ENCODE results near the gene CHMP2B. TPM values are rescaled to one million over a fixed set of nuclear protein-coding genes. Genes with fewer than 3 reads are reported as not detected.

The CHMP2B gene
- total RNA-seq, 2 donors from 2014 or later: 29.2 to 36.4 TPM

DNA sequence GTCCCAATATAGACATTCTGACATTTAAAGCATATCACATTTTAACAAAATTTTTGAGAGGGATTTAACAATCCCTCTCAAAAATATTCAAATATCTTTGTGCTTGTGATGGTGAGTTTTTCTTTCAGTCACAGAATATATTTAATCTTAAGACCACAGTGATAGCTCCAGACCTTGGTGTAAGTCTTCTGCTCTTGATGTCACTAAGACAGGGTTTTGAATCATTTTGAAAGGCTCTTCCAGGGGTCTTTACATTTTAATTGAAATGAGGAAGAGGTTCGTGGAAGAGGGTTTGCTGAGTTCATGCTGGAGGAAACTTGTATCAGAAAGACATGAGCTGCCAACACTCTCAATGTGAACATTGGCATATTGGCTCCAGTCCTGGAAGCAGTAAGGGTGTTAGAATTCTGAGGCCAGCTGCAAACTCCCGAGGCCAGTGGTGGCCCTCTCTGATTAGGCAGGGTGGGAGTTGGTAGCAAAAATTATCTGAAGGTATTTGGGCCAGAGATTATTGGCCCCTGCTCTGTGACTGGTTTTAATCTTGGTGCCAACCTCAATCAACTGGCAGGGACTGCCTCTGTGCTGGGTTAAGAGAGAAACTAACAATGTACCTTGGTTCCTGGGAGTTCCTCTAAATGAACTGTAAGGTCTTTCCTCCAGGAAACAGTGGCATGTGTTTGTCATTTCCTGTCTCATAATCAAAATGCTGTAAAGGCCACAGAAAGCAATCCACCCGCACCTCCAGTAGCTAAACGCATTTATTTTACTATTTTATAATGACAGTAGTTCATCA is 44.0 kb downstream of the CHMP2B start:
- Histone ChIP-seq H3K9me3 (no peaks in the 10 kb centered on the region), H3K4me3 (no peak overlapping the region)
- no peak for ATAC-seq (ENCODE audit: insufficient number of reproducible peaks, low FRiP score, low read depth)

DNA sequence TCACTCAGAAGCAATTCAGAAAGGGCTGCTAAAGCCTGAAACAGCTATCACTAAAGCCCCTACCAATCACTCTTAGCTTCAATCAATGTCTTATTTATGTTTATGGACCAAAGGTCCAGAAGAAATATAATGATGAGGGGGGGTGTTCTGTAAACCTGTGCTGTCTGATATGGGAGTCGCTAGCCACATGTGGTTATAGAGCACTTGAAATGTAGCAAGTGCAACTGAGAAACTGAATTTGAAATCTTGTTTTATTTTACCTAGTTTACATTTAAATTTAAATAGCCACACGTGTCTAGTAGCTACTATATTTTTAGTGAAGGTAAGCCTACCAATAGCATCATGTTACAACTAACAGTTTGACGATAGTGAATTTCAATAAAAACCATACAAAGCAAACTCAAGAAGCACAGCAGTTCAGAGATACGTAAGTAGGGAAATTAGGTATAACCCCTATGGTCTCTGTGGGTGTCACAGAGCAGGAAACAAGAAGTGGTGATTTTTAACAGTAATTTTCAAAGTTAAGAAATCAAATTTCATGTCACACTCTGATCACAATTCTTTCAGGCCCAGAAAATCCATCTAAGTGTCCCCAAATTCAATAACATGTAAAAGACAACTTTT is 45.7 kb downstream of the CHMP2B start:
- TF ChIP-seq CTCF (IDR thresholded peaks at IDR 0.05): no peak
- Histone ChIP-seq H3K27me3 (replicated peaks; ENCODE audit: insufficient read depth) (no peaks in the 10 kb centered on the region), H3K36me3 (no peaks in the 10 kb centered on the region), H3K9me3 (no peaks in the 10 kb centered on the region), H3K4me1 (ENCODE audit: control insufficient read depth in 1 of 2, low read depth in 2 of 2) (no peaks in the 10 kb centered on the region), H3K27ac (no peak overlapping the region), H3K4me3 (no peak overlapping the region)
- ATAC-seq (ENCODE audit: insufficient number of reproducible peaks, low FRiP score, low read depth) (no peak), DNase-seq (ENCODE audit: low spot score) (no peak)

More for the DNA sequence above, 44.0 kb downstream of the CHMP2B start:
- Histone ChIP-seq H3K27ac (no peak overlapping the region), H3K36me3 (no peaks in the 10 kb centered on the region), H3K27me3 (replicated peaks; ENCODE audit: insufficient read depth) (no peaks in the 10 kb centered on the region), H3K4me1 (ENCODE audit: control insufficient read depth in 1 of 2, low read depth in 2 of 2) (no peaks in the 10 kb centered on the region)
- no peak for DNase-seq (ENCODE audit: low spot score)
- TF ChIP-seq CTCF (IDR thresholded peaks at IDR 0.05): no peak

DNA sequence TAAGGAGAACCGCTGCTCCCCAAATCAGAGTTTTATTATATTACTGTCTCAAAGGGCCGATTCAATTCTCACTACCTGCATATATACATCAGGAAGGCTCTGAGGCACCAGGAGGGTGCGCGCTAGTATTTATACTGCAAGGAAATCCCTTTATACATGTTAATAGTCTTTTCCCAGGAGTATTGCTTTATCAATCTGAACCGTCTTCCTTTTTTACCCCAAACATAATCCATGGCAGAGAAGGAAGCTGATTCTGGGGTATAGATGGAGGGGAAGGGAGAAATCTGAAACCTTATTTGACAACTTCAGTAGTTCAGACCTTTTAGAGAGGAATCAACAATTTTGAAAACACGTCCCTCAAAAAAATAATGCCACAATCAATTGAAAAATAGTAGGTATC is 49.4 kb downstream of the CHMP2B start, which contains the start of gene POU1F1:
TSS of gene POU1F1 (minus strand) at position 101 of the 400 bp plus-strand sequence. CDS start 122 bp downstream, outside the sequence.
- H3K36me3 ChIP-seq: no peaks in the 10 kb centered on the region
- no peaks in the 10 kb centered on the region for H3K27me3 ChIP-seq (replicated peaks; ENCODE audit: insufficient read depth)
- ATAC-seq (ENCODE audit: insufficient number of reproducible peaks, low FRiP score, low read depth) (no peak), DNase-seq (ENCODE audit: low spot score) (no peak)
- no peaks in the 10 kb centered on the region for H3K9me3 ChIP-seq
- no peak within 1 kb of the TSS for H3K27ac ChIP-seq
- no peak within 1 kb of the TSS for H3K4me3 ChIP-seq
- no peak for TF ChIP-seq CTCF (IDR thresholded peaks at IDR 0.05)
- no peaks in the 10 kb centered on the region for H3K4me1 ChIP-seq (ENCODE audit: control insufficient read depth in 1 of 2, low read depth in 2 of 2)

DNA sequence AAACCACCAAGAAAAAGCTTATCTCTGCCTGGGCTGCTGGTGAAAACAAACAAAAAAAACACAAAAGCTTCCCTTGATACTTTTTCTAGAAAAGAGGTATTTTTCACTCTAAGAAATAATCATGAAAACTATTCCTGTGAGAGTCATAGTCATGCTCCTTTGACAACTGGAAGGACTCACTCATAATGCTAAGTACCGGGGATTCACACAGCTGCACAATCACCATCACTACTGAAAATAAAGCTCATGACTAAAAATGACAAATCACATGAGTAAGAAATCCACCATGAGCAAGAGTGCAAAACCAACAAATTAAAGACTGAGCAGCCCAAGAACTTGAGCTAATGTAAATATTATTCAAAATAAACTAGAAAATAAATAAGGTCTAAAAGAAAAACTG is 59.9 kb downstream of the CHMP2B start:
- H3K4me3 ChIP-seq: no peak overlapping the region
- H3K27me3 ChIP-seq (replicated peaks; ENCODE audit: insufficient read depth): no peaks in the 10 kb centered on the region
- no peak overlapping the region for H3K27ac ChIP-seq
- TF ChIP-seq CTCF (IDR thresholded peaks at IDR 0.05): no peak
- H3K36me3 ChIP-seq: no peaks in the 10 kb centered on the region
- no peaks in the 10 kb centered on the region for H3K4me1 ChIP-seq (ENCODE audit: control insufficient read depth in 1 of 2, low read depth in 2 of 2)
- no peaks in the 10 kb centered on the region for H3K9me3 ChIP-seq
- no peak for DNase-seq (ENCODE audit: low spot score)
- ATAC-seq (ENCODE audit: insufficient number of reproducible peaks, low FRiP score, low read depth): no peak

GRCh38 chr3:87288446-87288845 is 61.3 kb downstream of the CHMP2B start:
- DNase-seq (ENCODE audit: low spot score): no peak
- no peak for TF ChIP-seq CTCF (IDR thresholded peaks at IDR 0.05)
- no peaks in the 10 kb centered on the region for H3K36me3 ChIP-seq
- no peaks in the 10 kb centered on the region for H3K9me3 ChIP-seq
- H3K4me3 ChIP-seq: no peak overlapping the region
- ATAC-seq (ENCODE audit: insufficient number of reproducible peaks, low FRiP score, low read depth): no peak
- H3K27me3 ChIP-seq (replicated peaks; ENCODE audit: insufficient read depth): no peaks in the 10 kb centered on the region
- H3K4me1 ChIP-seq (ENCODE audit: control insufficient read depth in 1 of 2, low read depth in 2 of 2): no peaks in the 10 kb centered on the region
- no peak overlapping the region for H3K27ac ChIP-seq

Data from thoracic aorta (tissue), 2 donors.